ENCODE measurements around the gene PIGS. TPM values are rescaled to one million over a fixed set of nuclear protein-coding genes. Genes with fewer than 3 reads are reported as not detected.

Gene PIGS
- total RNA-seq, 1 donor from 2014 or later, result 44.6 TPM

GRCh38 chr17:28518132-28518531 lies 53.2 kb downstream of the PIGS start:
- no peak overlapping the region for H3K27ac ChIP-seq
- intact Hi-C loops (cut with DNase I), result no loop called here
- H3K27me3 ChIP-seq, result no peaks in the 10 kb centered on the region

GRCh38 chr17:28515518-28515917 lies 55.8 kb downstream of the PIGS start:
- H3K9me3 ChIP-seq, result no peaks in the 10 kb centered on the region
- no peak overlapping the region for H3K4me3 ChIP-seq
- intact Hi-C loops (cut with DNase I), result no loop called here
- no peaks in the 10 kb centered on the region for H3K4me1 ChIP-seq
- H3K36me3 ChIP-seq, result no peaks in the 10 kb centered on the region
- H3K27ac ChIP-seq, result no peak overlapping the region
- no peaks in the 10 kb centered on the region for H3K27me3 ChIP-seq
- DNase-seq (ENCODE audit: low spot score in 2 of 2), result no peak
- TF ChIP-seq CTCF (IDR thresholded peaks at IDR 0.05), result no peak

More at GRCh38 chr17:28518132-28518531, 53.2 kb downstream of the PIGS start:
- no peak for TF ChIP-seq CTCF (IDR thresholded peaks at IDR 0.05)
- H3K36me3 ChIP-seq, result no peaks in the 10 kb centered on the region
- H3K9me3 ChIP-seq, result no peaks in the 10 kb centered on the region
- no peaks in the 10 kb centered on the region for H3K4me1 ChIP-seq
- no peak overlapping the region for H3K4me3 ChIP-seq
- no peak for DNase-seq (ENCODE audit: low spot score in 2 of 2)

- no peak overlapping the region for H3K4me3 ChIP-seq
- no peak for DNase-seq (ENCODE audit: low spot score in 2 of 2)
- H3K27me3 ChIP-seq, result no peaks in the 10 kb centered on the region
- H3K27ac ChIP-seq, result no peak overlapping the region
- intact Hi-C loops (cut with DNase I), result no loop called here
- no peaks in the 10 kb centered on the region for H3K36me3 ChIP-seq
- no peak for TF ChIP-seq CTCF (IDR thresholded peaks at IDR 0.05)
- H3K4me1 ChIP-seq, result no peaks in the 10 kb centered on the region
- H3K9me3 ChIP-seq, result no peaks in the 10 kb centered on the region
Observed at GRCh38 chr17:28514561-28515002, 56.7 kb downstream of the PIGS start.

GRCh38 chr17:28513476-28513875 lies 57.8 kb downstream of the PIGS start:
- intact Hi-C loops (cut with DNase I), result no loop called here
- Histone ChIP-seq H3K27me3 (no peaks in the 10 kb centered on the region), H3K4me3 (no peak overlapping the region), H3K27ac (no peak overlapping the region), H3K36me3 (no peaks in the 10 kb centered on the region), H3K9me3 (no peaks in the 10 kb centered on the region), H3K4me1 (no peaks in the 10 kb centered on the region)
- no peak for TF ChIP-seq CTCF (IDR thresholded peaks at IDR 0.05)
- no peak for DNase-seq (ENCODE audit: low spot score in 2 of 2)

GRCh38 chr17:28511858-28512461 lies 59.4 kb downstream of the PIGS start:
- Histone ChIP-seq H3K4me3 (no peak overlapping the region), H3K9me3 (no peaks in the 10 kb centered on the region), H3K36me3 (no peaks in the 10 kb centered on the region), H3K4me1 (no peaks in the 10 kb centered on the region), H3K27me3 (no peaks in the 10 kb centered on the region), H3K27ac (no peak overlapping the region)
- TF ChIP-seq CTCF (IDR thresholded peaks at IDR 0.05), result no peak
- intact Hi-C loops (cut with DNase I), result no loop called here
- DNase-seq (ENCODE audit: low spot score in 2 of 2), result no peak

- no peaks in the 10 kb centered on the region for H3K9me3 ChIP-seq
- no peaks in the 10 kb centered on the region for H3K4me1 ChIP-seq
- DNase-seq (ENCODE audit: low spot score in 2 of 2), result no peak
- H3K27ac ChIP-seq, result no peak overlapping the region
- no peak overlapping the region for H3K4me3 ChIP-seq
- no peaks in the 10 kb centered on the region for H3K27me3 ChIP-seq
- H3K36me3 ChIP-seq, result no peaks in the 10 kb centered on the region
- intact Hi-C loops (cut with DNase I), result no loop called here
- no peak for TF ChIP-seq CTCF (IDR thresholded peaks at IDR 0.05)
Observed at GRCh38 chr17:28509789-28510188, 61.5 kb downstream of the PIGS start.
